ENCODE data around the gene DOP1B. TPM values are rescaled to one million over a fixed set of nuclear protein-coding genes. Genes with fewer than 3 reads are reported as not detected.

Gene DOP1B
- total and polyA plus RNA-seq, 10 of the 15 experiments (the other 5 are each of a cell fraction or from before 2014, with no cell fraction given): 1.2 to 12.2 (median 4.3) TPM

GRCh38 chr21:36202726-36203602 lies 46.3 kb downstream of the DOP1B start (continued):
- TF ChIP-seq, protein P1, sequence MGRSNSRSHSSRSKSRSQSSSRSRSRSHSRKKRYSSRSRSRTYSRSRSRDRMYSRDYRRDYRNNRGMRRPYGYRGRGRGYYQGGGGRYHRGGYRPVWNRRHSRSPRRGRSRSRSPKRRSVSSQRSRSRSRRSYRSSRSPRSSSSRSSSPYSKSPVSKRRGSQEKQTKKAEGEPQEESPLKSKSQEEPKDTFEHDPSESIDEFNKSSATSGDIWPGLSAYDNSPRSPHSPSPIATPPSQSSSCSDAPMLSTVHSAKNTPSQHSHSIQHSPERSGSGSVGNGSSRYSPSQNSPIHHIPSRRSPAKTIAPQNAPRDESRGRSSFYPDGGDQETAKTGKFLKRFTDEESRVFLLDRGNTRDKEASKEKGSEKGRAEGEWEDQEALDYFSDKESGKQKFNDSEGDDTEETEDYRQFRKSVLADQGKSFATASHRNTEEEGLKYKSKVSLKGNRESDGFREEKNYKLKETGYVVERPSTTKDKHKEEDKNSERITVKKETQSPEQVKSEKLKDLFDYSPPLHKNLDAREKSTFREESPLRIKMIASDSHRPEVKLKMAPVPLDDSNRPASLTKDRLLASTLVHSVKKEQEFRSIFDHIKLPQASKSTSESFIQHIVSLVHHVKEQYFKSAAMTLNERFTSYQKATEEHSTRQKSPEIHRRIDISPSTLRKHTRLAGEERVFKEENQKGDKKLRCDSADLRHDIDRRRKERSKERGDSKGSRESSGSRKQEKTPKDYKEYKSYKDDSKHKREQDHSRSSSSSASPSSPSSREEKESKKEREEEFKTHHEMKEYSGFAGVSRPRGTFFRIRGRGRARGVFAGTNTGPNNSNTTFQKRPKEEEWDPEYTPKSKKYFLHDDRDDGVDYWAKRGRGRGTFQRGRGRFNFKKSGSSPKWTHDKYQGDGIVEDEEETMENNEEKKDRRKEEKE (IDR thresholded peaks at IDR 0.05): no peak
- TF ChIP-seq, protein P2, sequence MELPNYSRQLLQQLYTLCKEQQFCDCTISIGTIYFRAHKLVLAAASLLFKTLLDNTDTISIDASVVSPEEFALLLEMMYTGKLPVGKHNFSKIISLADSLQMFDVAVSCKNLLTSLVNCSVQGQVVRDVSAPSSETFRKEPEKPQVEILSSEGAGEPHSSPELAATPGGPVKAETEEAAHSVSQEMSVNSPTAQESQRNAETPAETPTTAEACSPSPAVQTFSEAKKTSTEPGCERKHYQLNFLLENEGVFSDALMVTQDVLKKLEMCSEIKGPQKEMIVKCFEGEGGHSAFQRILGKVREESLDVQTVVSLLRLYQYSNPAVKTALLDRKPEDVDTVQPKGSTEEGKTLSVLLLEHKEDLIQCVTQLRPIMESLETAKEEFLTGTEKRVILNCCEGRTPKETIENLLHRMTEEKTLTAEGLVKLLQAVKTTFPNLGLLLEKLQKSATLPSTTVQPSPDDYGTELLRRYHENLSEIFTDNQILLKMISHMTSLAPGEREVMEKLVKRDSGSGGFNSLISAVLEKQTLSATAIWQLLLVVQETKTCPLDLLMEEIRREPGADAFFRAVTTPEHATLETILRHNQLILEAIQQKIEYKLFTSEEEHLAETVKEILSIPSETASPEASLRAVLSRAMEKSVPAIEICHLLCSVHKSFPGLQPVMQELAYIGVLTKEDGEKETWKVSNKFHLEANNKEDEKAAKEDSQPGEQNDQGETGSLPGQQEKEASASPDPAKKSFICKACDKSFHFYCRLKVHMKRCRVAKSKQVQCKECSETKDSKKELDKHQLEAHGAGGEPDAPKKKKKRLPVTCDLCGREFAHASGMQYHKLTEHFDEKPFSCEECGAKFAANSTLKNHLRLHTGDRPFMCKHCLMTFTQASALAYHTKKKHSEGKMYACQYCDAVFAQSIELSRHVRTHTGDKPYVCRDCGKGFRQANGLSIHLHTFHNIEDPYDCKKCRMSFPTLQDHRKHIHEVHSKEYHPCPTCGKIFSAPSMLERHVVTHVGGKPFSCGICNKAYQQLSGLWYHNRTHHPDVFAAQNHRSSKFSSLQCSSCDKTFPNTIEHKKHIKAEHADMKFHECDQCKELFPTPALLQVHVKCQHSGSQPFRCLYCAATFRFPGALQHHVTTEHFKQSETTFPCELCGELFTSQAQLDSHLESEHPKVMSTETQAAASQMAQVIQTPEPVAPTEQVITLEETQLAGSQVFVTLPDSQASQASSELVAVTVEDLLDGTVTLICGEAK (IDR thresholded peaks at IDR 0.05; ENCODE audit: borderline replicate concordance): no peak
- no peak for TF ChIP-seq RAD51 (IDR thresholded peaks at IDR 0.05)
